NCI-H1694 (cell line): ENCODE data around the gene ADGRB2.

Source experiments
- DNase-seq: peaks from one replicate; lab custom pipeline; 2025; lab: John Stamatoyannopoulos, UW

ADGRB2 gene

GRCh38 chr1:31745946-31746670, 18.0 kb downstream of the ADGRB2 start:
- peak; percentile 39 for DNase-seq

- peak; percentile 59 for DNase-seq
Observed at GRCh38 chr1:31745096-31745945, 18.8 kb downstream of the ADGRB2 start.

GRCh38 chr1:31744165-31744888, 19.8 kb downstream of the ADGRB2 start:
- DNase-seq: no peak

GRCh38 chr1:31742462-31743212, 21.5 kb downstream of the ADGRB2 start:
- DNase-seq: no peak

GRCh38 chr1:31739346-31739745, 24.8 kb downstream of the ADGRB2 start:
- DNase-seq: no peak

GRCh38 chr1:31736675-31737074, 27.5 kb downstream of the ADGRB2 start:
- DNase-seq: no peak

- DNase-seq: no peak
Observed at GRCh38 chr1:31735571-31735970, 28.6 kb downstream of the ADGRB2 start.

- no peak for DNase-seq
Observed at GRCh38 chr1:31734582-31735107, 29.5 kb downstream of the ADGRB2 start.

- DNase-seq: peak; percentile 44
Observed at GRCh38 chr1:31733389-31734219, 30.5 kb downstream of the ADGRB2 start.

- no peak for DNase-seq
Observed at GRCh38 chr1:31732751-31733289, 31.3 kb downstream of the ADGRB2 start.

GRCh38 chr1:31732343-31732742, 31.8 kb downstream of the ADGRB2 start:
- DNase-seq: no peak

- no peak for DNase-seq
Observed at GRCh38 chr1:31731049-31731565, 33.0 kb downstream of the ADGRB2 start.

GRCh38 chr1:31730336-31731048, 33.6 kb downstream of the ADGRB2 start:
- no peak for DNase-seq

- DNase-seq: no peak
Observed at GRCh38 chr1:31727849-31728248, 36.3 kb downstream of the ADGRB2 start.

- no peak for DNase-seq
Observed at GRCh38 chr1:31727195-31727594, 36.9 kb downstream of the ADGRB2 start.

- no peak for DNase-seq
Observed at GRCh38 chr1:31726715-31727114, 37.4 kb downstream of the ADGRB2 start.

- no peak for DNase-seq
Observed at GRCh38 chr1:31725777-31726535, 38.2 kb downstream of the ADGRB2 start.

GRCh38 chr1:31725134-31725533, 39.0 kb downstream of the ADGRB2 start:
- DNase-seq: no peak
